Transverse colon (tissue), 4 donors: ENCODE data around the gene PALLD. TPM values are rescaled to one million over a fixed set of nuclear protein-coding genes. Genes with fewer than 3 reads are reported as not detected.

ENCODE experiments used
- DNase-seq: peaks from one replicate; pipeline ENCODE4 v3.0.0-alpha.2; 2019
- H3K27ac ChIP-seq, 4 donors: fragments of 200-600 bp; sonication (generic); 2 replicates each; pipeline ENCODE4 v1.5.1; 2016 to 2018; ENCODE audit warnings: inconsistent platforms in 4 of 4
- H3K27me3 ChIP-seq: fragments of 200-600 bp; sonication (generic); 2 replicates; pipeline ENCODE4 v1.5.1; 2017; ENCODE audit warnings: inconsistent platforms
- H3K36me3 ChIP-seq, 4 donors: fragments of 200-600 bp; sonication (generic); 2 replicates each; pipeline ENCODE4 v1.5.1; 2017 to 2019; ENCODE audit warnings: inconsistent platforms in 4 of 4
- H3K4me1 ChIP-seq, 4 donors: fragments of 200-600 bp; sonication (generic); 2 replicates each; pipeline ENCODE4 v1.5.1; 2017 to 2020; ENCODE audit warnings: inconsistent platforms in 4 of 4
- H3K4me3 ChIP-seq, 4 donors: fragments of 200-600 bp; sonication (generic); 1 replicate in 1 of 4; 2 replicates in 3 of 4; pipeline versions ENCODE4 v1.5.1 to v1.6.1; 2017 to 2019; ENCODE audit warnings: inconsistent platforms in 4 of 4
- H3K9me3 ChIP-seq, 2 donors: fragments of 200-600 bp; sonication (generic); 2 replicates each; pipeline ENCODE4 v1.5.1; 2017 to 2019; ENCODE audit warnings: inconsistent platforms in 2 of 2
- CTCF ChIP-seq, 5 experiments: fragments of 200-600 bp in 3 of 5; fragments of 450-650 bp in 2 of 5; sonication (generic) in 3 of 5; IDR thresholded peaks; 1 replicate in 2 of 5; 2 replicates in 3 of 5; pipeline ENCODE4 v1.5.1; 2016 to 2017; ENCODE audit warnings: antibody characterized with exemption in 5 of 5, inconsistent platforms in 3 of 5, mild to moderate bottlenecking in 2 of 5, moderate library complexity in 1 of 5
- EP300 ChIP-seq: sonication (generic); formaldehyde crosslinking; IDR thresholded peaks from one replicate; pipeline ENCODE4 v1.6.1; 2017; ENCODE audit warnings: antibody characterized with exemption, low read depth
- POLR2A ChIP-seq: fragments of 450-650 bp; IDR thresholded peaks from one replicate; pipeline ENCODE4 v1.6.1; 2016; ENCODE audit warnings: antibody characterized with exemption, mild to moderate bottlenecking, moderate library complexity
- POLR2AphosphoS5 ChIP-seq, 3 donors: sonication (generic); formaldehyde crosslinking; IDR thresholded peaks; one replicate each; pipeline ENCODE4 v1.6.1; 2016; ENCODE audit warnings: antibody characterized with exemption in 3 of 3
- WGBS, 2 donors: methylation state at CpG; one replicate each; pipeline ENCODE4 v1.1.5; 2018; ENCODE audit warnings: low coverage in 1 of 2; 5-methylcytosine and 5-hydroxymethylcytosine counted together
- in situ Hi-C, 4 donors: fragments of 200-750 bp; cut with MboI; loops; one replicate each; pipeline versions ENCODE4 v1.15.0 to v1.15.1; 2017; ENCODE audit warnings: low sequenced_read_pairs in 3 of 4, low pct_ligation_motif_present in 1 of 4, low pct_unique_long_range_greater_than_20kb in 1 of 4
- intact Hi-C: fragments of 100-400 bp; cut with DNase I; formaldehyde crosslinking; loops from one replicate; pipeline ENCODE4 v1.15.1; 2023; ENCODE audit warnings: low total_unique reads
- total RNA-seq, 4 donors: library from RNA; depleted of rRNA; stranded (reverse); fragments of >200 nt; gene quantifications; one replicate each; pipeline ENCODE4 v1.1.0, GENCODE V29; 2016

PALLD gene
- total RNA-seq, 4 donors from 2014 or later: 230 to 309 (median 278) TPM

- no peak overlapping the region for H3K4me3 ChIP-seq
- intact Hi-C loops (no loop called here), in situ Hi-C loops (no loop called here)
- H3K36me3 ChIP-seq: no peaks in the 10 kb centered on the region
- no peak overlapping the region for H3K27ac ChIP-seq
- TF ChIP-seq CTCF (IDR thresholded peaks at IDR 0.05): no peak
- no peak for TF ChIP-seq EP300
- no peak for TF ChIP-seq POLR2AphosphoS5 (IDR thresholded peaks at IDR 0.05)
- TF ChIP-seq POLR2A: no peak
- no peak for DNase-seq
- WGBS, 2 donors: 76 to 90% methylated on average over 3 of the region's 3 CpGs
- no peaks in the 10 kb centered on the region for H3K9me3 ChIP-seq
- peaks cover 0 to 20% (median 12%) of the 10 kb centered on the region in 4 donors for H3K4me1 ChIP-seq
- H3K27me3 ChIP-seq: no peaks in the 10 kb centered on the region
Measured at GRCh38 chr4:168572002-168572401, 75.2 kb downstream of the PALLD start.

GRCh38 chr4:168573870-168574269, 77.0 kb downstream of the PALLD start:
- Histone ChIP-seq H3K27me3 (no peaks in the 10 kb centered on the region), H3K4me1 (peaks cover 0 to 17% (median 12%) of the 10 kb centered on the region in 4 donors), H3K4me3 (no peak overlapping the region), H3K36me3 (no peaks in the 10 kb centered on the region), H3K27ac (no peak overlapping the region), H3K9me3 (no peaks in the 10 kb centered on the region)
- WGBS, 2 donors: 65 to 87% methylated on average over 3 of the region's 3 CpGs
- in situ Hi-C loops: no loop called here
- no peak for DNase-seq
- TF ChIP-seq CTCF (IDR thresholded peaks at IDR 0.05) (no peak), EP300 (no peak), POLR2AphosphoS5 (IDR thresholded peaks at IDR 0.05) (no peak), POLR2A (no peak)
- intact Hi-C loops: no loop called here

GRCh38 chr4:168574581-168575295, 77.9 kb downstream of the PALLD start:
- Histone ChIP-seq H3K4me1 (peaks cover 0 to 10% (median 5%) of the 10 kb centered on the region in 4 donors), H3K9me3 (no peaks in the 10 kb centered on the region), H3K36me3 (no peaks in the 10 kb centered on the region), H3K27ac (no peak overlapping the region), H3K27me3 (no peaks in the 10 kb centered on the region), H3K4me3 (no peak overlapping the region)
- intact Hi-C loops (no loop called here), in situ Hi-C loops (loop anchor here in 2 of 4 donors (25.0 kb wide), 1 partner anchor 338 kb away; no protein-coding TSS in a partner anchor)
- DNase-seq: no peak
- WGBS, 2 donors: 70 to 72% methylated on average over 5 of the region's 5 CpGs
- no peak for TF ChIP-seq EP300
- TF ChIP-seq POLR2AphosphoS5 (IDR thresholded peaks at IDR 0.05): no peak
- no peak for TF ChIP-seq CTCF (IDR thresholded peaks at IDR 0.05)
- TF ChIP-seq POLR2A: no peak

GRCh38 chr4:168575473-168575872, 78.6 kb downstream of the PALLD start:
- 92 to 93% methylated on average over 2 of the region's 2 CpGs for WGBS, 2 donors
- no peak overlapping the region for H3K4me3 ChIP-seq
- intact Hi-C loops (no loop called here), in situ Hi-C loops (loop anchor here in 2 of 4 donors (25.0 kb wide), 1 partner anchor 337 kb away; no protein-coding TSS in a partner anchor)
- no peaks in the 10 kb centered on the region for H3K27me3 ChIP-seq
- H3K4me1 ChIP-seq: peaks cover 0 to 3% (median under 1%) of the 10 kb centered on the region in 4 donors
- H3K36me3 ChIP-seq: no peaks in the 10 kb centered on the region
- no peak overlapping the region for H3K27ac ChIP-seq
- no peak for TF ChIP-seq EP300
- TF ChIP-seq POLR2A: no peak
- TF ChIP-seq POLR2AphosphoS5 (IDR thresholded peaks at IDR 0.05): no peak
- TF ChIP-seq CTCF (IDR thresholded peaks at IDR 0.05): no peak
- no peak for DNase-seq
- no peaks in the 10 kb centered on the region for H3K9me3 ChIP-seq
